ENCODE results near the gene PIP4K2A. TPM values are rescaled to one million over a fixed set of nuclear protein-coding genes. Genes with fewer than 3 reads are reported as not detected.
A peak's percentile ranks its signal among the peaks of the same experiment; 100 is the strongest.

PIP4K2A gene
- total and polyA plus RNA-seq, 2 of the 8 experiments (the other 6 are each of a cell fraction or from before 2014, with no cell fraction given) = 19.0 to 60.9 TPM

GRCh38 chr10:22761569-22762220 is 47.3 kb upstream of the PIP4K2A start:
- no peak overlapping the region for H4K91ac ChIP-seq (replicated peaks; ENCODE audit: insufficient read length, low read length)
- CTCF ChIA-PET (ENCODE audit: partially characterized antibody) = interaction anchor here (1.0 kb wide), 1 partner anchor 9 kb away, joined by 3 read pairs; no protein-coding TSS in a partner anchor
- FAIRE-seq (no peak), DNase-seq (ENCODE audit: low read depth in 1 of 2, low spot score in 2 of 2) (no peak)
- H3K4me3 ChIP-seq (ENCODE audit: extremely low read depth in 1 of 4, insufficient read depth in 2 of 4, low read depth in 3 of 4, low read length in 4 of 4) = no peak overlapping the region
- H3K27ac ChIP-seq (ENCODE audit: low read depth, low read length) = no peak overlapping the region
- 0 out of 7 replicates have a peak, but pooled peaks cover 0 to 3% (median 0%) of the 10 kb centered on the region in 4 experiments for H3K4me1 ChIP-seq (replicated peaks in 1 of 4; ENCODE audit: control insufficient read depth in 3 of 4, insufficient read depth in 4 of 4, low read length in 3 of 4)
- H3K18ac ChIP-seq (ENCODE audit: extremely low read depth, low read length) = no peak overlapping the region
- H3K23me2 ChIP-seq (ENCODE audit: low read depth, low read length) = no peaks in the 10 kb centered on the region
- no peak overlapping the region for H3K9ac ChIP-seq (replicated peaks in 1 of 4; ENCODE audit: extremely low read depth in 1 of 4, low read depth in 3 of 4, low read length in 3 of 4)
- H2BK15ac ChIP-seq (ENCODE audit: low read length) = no peak overlapping the region
- H2BK5ac ChIP-seq (ENCODE audit: low read depth, low read length) = no peak overlapping the region
- no peak overlapping the region for H2BK120ac ChIP-seq (replicated peaks; ENCODE audit: low read depth, low read length)
- H4K20me1 ChIP-seq (replicated peaks in 1 of 2; ENCODE audit: control insufficient read depth in 1 of 2, insufficient read depth in 2 of 2, low read length in 2 of 2) = no peaks in the 10 kb centered on the region
- H3K4me2 ChIP-seq (ENCODE audit: insufficient read depth in 1 of 2, low read depth in 2 of 2, low read length in 2 of 2) = no peak overlapping the region
- H2AFZ ChIP-seq (ENCODE audit: low read length) = 0 out of 2 replicates have a peak overlapping the region, but pooled peaks have one; percentile 0
- H3K9me3 ChIP-seq (ENCODE audit: insufficient read depth in 2 of 2, low read depth in 1 of 2, low read length in 1 of 2) = no peaks in the 10 kb centered on the region
- WGBS, 2 experiments (ENCODE audit: extremely low coverage in 1 of 2, insufficient coverage in 1 of 2, insufficient read length in 1 of 2, insufficient replicate concordance in 2 of 2, low coverage in 1 of 2, low lambda C conversion rate in 2 of 2, missing lambda C conversion rate in 1 of 2) = 92% methylated on average over 1 of the region's 1 CpG; no CpG with 5 or more reads in 1 of the 2 experiments
- H2BK12ac ChIP-seq (ENCODE audit: low read depth, low read length) = no peak overlapping the region
- no peak for TF ChIP-seq HDAC2 (IDR thresholded peaks at IDR 0.05; ENCODE audit: borderline replicate concordance in 1 of 2, low read depth in 2 of 2, low read length in 2 of 2)
- no peak for TF ChIP-seq TBP (IDR thresholded peaks at IDR 0.05; ENCODE audit: low read depth, low read length)
- TF ChIP-seq NRF1 (IDR thresholded peaks at IDR 0.05; ENCODE audit: low read depth, low read length) = no peak
- no peak for TF ChIP-seq BACH1 (IDR thresholded peaks at IDR 0.05; ENCODE audit: low read length)
- TF ChIP-seq EGR1 (IDR thresholded peaks at IDR 0.05; ENCODE audit: borderline replicate concordance, low read depth, low read length) = no peak
- TF ChIP-seq CTCF (IDR thresholded peaks at IDR 0.05; ENCODE audit: control extremely low read depth in 1 of 3, insufficient read depth in 1 of 3, low read depth in 1 of 3, low read length in 3 of 3) = no peak
- no peak for TF ChIP-seq TEAD4 (IDR thresholded peaks at IDR 0.05; ENCODE audit: low read depth, low read length)
- TF ChIP-seq SIRT6 (IDR thresholded peaks at IDR 0.05; ENCODE audit: low read length) = no peak
- no peak for TF ChIP-seq MAFK (IDR thresholded peaks at IDR 0.05; ENCODE audit: low read depth, low read length)
- TF ChIP-seq JUND (IDR thresholded peaks at IDR 0.05; ENCODE audit: low read length) = no peak
- no peak overlapping the region for H4K5ac ChIP-seq (ENCODE audit: insufficient read length, low read depth, low read length)
- H3K79me1 ChIP-seq (ENCODE audit: low read depth, low read length) = no peaks in the 10 kb centered on the region
- no peaks in the 10 kb centered on the region for H3K36me3 ChIP-seq (ENCODE audit: control insufficient read depth in 2 of 4, insufficient read depth in 4 of 4, low read length in 3 of 4)
- no peaks in the 10 kb centered on the region for H3K27me3 ChIP-seq (replicated peaks in 1 of 4; ENCODE audit: control insufficient read depth in 3 of 4, extremely low read depth in 1 of 4, insufficient read depth in 3 of 4, low read length in 3 of 4)
- H3K56ac ChIP-seq (replicated peaks; ENCODE audit: insufficient read length, low read depth, low read length) = no peak overlapping the region
- H2BK20ac ChIP-seq (ENCODE audit: low read length) = no peak overlapping the region
- H3K23ac ChIP-seq (ENCODE audit: insufficient read length) = no peak overlapping the region
- POLR2A ChIA-PET (ENCODE audit: partially characterized antibody) = no interaction called here
- H2AK5ac ChIP-seq (ENCODE audit: low read depth, low read length) = no peak overlapping the region
- H3K79me2 ChIP-seq (ENCODE audit: control insufficient read depth in 1 of 2, insufficient read depth in 2 of 2, low read length in 2 of 2) = no peaks in the 10 kb centered on the region
- H3K4ac ChIP-seq (replicated peaks; ENCODE audit: insufficient read length, low read depth, low read length) = no peak overlapping the region
- H4K8ac ChIP-seq (ENCODE audit: extremely low read depth, insufficient read depth, low read length) = no peak overlapping the region
- no peak overlapping the region for H3K14ac ChIP-seq (ENCODE audit: insufficient read length)

Measured in H1 (cell line).